Prostate gland (tissue), 2 donors: ENCODE measurements around the gene ULBP1.

Experiments used
- POLR2A ChIP-seq: fragments of 450-650 bp; IDR thresholded peaks from one replicate; pipeline ENCODE4 v1.6.1; 2016; ENCODE audit warnings: antibody characterized with exemption, mild to moderate bottlenecking
- POLR2AphosphoS5 ChIP-seq: sonication (generic); formaldehyde crosslinking; IDR thresholded peaks from one replicate; pipeline ENCODE4 v1.6.1; 2017; ENCODE audit warnings: antibody characterized with exemption
- TF ChIP-seq, protein P1 (sequence below), 4 experiments: fragments of 200-600 bp in 2 of 4; fragments of 450-650 bp in 2 of 4; sonication (generic) in 2 of 4; IDR thresholded peaks; 1 replicate in 3 of 4; 2 replicates in 1 of 4; pipeline ENCODE4 v1.5.1; 2016 to 2019; ENCODE audit warnings: antibody characterized with exemption in 4 of 4, mild to moderate bottlenecking in 2 of 4, moderate library complexity in 2 of 4

DNA sequence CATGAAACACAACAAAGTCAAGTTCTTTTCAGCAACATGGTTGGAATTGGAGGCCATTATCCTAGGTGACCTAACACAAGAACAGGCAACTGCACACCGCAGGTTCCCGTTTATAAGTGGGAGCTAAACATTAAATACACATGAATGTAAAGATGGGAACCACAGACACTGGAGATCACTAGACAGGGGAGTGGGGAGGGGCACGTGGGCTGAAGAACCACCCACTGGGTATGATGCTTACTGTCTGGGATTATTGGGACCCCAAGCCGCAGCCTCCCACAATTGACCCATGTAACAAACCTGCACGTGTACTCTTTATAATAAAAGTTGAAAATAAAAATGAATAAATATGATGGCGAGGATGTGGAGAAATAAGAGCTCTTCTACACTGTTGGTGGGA, 32.2 kb upstream of the ULBP1 start:
- TF ChIP-seq POLR2A: no peak
- TF ChIP-seq, protein P1, sequence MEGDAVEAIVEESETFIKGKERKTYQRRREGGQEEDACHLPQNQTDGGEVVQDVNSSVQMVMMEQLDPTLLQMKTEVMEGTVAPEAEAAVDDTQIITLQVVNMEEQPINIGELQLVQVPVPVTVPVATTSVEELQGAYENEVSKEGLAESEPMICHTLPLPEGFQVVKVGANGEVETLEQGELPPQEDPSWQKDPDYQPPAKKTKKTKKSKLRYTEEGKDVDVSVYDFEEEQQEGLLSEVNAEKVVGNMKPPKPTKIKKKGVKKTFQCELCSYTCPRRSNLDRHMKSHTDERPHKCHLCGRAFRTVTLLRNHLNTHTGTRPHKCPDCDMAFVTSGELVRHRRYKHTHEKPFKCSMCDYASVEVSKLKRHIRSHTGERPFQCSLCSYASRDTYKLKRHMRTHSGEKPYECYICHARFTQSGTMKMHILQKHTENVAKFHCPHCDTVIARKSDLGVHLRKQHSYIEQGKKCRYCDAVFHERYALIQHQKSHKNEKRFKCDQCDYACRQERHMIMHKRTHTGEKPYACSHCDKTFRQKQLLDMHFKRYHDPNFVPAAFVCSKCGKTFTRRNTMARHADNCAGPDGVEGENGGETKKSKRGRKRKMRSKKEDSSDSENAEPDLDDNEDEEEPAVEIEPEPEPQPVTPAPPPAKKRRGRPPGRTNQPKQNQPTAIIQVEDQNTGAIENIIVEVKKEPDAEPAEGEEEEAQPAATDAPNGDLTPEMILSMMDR (IDR thresholded peaks at IDR 0.05): no peak
- no peak for TF ChIP-seq POLR2AphosphoS5
